HS-5 (cell line): ENCODE results near the gene TTLL10.
"Not testable (repeated sequence)": the region's sequence is repeated elsewhere in the genome, so short reads cannot be mapped to it uniquely, and the experiment has no call there.

Experiments
- DNase-seq: peaks from one replicate; pipeline ENCODE4 v3.0.0-alpha.2; 2012; ENCODE audit warnings: low read depth

TTLL10 gene

DNA sequence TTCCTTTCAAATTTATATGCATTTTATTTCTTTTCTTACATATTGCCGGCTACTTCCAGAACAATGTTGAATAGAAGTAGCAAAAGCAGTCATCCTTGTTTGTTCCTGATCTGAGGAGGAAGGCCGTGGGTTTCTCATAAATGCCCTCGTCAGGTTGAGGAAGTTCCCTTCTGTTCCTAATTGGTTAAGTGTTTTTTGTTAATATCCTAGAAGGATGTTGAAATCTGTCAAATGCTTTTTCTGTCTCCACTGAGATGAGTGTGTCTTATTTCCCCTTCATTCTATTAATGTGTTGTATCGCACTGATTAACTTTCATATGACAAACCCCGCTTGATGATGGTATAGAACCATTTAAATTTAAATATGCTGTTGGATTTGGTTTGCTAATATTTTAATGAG is 15.4 kb downstream of the TTLL10 start:
- no peak for DNase-seq

DNA sequence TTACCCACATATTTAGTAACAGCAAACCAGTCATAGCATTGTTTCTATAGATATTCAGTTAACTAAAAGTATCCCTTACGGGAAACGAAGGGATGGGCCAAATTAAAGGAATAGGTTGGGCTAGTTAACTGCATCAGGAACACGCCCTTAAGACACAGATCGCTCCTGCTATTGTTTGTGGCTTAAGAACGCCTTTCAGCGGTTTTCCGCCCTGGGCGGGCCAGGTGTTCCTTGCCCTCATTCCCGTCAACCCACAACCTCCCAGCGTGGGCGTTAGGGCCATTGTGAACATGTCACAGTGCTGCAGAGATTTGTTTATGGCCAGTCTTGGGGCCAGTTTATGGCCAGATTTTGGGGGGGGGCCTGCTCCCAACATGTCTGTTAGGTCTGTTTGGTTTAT is 18.1 kb downstream of the TTLL10 start:
- no peak for DNase-seq

DNA sequence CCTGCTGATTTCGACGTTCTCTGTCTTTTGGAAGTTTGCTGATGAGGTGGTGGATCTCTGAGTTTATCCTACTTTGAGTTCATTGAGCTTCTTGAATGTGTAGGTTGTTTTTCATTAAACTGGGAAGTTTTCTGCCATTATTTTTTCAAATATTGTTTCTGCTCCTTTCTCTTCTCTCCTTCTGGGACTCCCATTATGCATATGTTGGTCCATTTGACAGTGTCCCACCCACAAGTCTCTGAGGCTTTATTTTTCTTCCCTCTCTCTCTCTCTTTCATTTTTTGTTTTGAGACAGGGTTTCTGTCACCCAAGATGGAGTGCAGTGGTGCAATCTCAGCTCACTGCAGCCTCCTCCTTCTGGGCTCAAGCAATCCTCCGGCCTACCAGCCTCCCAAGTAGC is 21.0 kb downstream of the TTLL10 start:
- no peak for DNase-seq

DNA sequence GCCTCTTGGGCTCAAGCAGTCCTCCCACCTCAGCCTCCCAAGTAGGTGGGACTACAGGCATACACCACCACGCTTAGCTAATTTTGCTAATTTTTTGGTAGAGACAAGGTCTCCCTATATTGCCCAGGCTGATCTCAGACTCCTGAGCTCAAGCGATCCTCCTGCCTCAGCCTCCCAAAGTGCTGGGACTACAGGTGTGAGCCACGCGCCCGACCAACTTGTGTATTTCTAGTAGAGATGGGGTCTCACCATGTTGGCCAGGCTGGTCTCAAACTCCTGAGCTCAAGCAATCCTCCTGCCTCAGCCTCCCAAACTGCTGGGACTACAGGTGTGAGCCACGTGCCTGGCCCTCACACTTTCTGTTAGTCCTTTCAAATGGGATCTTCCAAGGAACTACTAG is 22.0 kb downstream of the TTLL10 start:
- DNase-seq: not testable (repeated sequence)

DNA sequence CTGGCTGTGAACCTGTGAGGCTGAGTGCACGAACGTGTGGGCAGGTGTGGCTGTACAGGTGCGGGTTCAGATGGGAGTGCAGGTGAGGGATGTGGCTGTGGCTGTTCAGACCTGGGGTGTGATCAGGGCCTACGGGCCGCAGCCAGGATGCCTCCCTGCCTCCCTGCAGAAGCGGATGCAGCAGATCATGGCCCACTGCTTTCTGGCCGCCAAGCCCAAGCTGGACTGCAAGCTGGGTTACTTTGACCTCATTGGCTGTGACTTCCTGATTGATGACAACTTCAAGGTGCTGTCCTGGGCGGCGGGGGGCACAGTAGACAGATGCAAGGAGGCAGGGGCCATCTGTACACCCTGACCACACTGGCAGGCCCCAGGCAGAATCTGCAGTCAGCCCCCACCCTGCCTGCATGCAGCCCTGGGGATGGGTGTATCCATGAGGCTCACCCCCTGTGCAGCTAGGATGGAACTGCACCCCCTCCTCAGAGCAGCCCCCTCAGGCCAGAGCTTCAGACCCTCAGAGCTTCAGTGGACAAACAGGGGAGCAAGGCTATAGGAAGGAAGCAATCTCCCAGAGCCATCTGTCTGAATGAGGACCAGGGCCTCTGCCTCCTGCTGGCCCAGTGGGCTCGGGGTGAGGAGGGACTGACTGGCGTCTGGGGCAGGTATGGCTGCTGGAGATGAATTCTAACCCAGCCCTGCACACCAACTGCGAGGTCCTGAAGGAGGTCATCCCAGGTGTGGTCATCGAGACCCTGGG is 22.9 kb downstream of the TTLL10 start:
- no peak for DNase-seq

DNA sequence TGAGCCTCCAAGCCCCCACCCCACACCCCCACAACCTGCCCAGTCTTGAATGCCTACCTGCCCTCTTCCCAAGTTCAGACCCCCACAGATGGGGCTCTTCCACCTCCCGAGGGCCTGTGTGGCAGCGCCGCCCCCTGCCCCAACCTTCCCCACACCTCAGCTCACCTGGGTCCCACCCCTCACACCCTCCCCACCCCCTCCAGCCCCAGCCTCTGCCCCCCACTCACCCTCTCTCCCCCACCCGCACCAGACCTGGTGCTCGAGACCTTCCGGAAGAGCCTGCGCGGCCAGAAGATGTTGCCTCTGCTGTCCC is 23.5 kb downstream of the TTLL10 start:
- no peak for DNase-seq

DNA sequence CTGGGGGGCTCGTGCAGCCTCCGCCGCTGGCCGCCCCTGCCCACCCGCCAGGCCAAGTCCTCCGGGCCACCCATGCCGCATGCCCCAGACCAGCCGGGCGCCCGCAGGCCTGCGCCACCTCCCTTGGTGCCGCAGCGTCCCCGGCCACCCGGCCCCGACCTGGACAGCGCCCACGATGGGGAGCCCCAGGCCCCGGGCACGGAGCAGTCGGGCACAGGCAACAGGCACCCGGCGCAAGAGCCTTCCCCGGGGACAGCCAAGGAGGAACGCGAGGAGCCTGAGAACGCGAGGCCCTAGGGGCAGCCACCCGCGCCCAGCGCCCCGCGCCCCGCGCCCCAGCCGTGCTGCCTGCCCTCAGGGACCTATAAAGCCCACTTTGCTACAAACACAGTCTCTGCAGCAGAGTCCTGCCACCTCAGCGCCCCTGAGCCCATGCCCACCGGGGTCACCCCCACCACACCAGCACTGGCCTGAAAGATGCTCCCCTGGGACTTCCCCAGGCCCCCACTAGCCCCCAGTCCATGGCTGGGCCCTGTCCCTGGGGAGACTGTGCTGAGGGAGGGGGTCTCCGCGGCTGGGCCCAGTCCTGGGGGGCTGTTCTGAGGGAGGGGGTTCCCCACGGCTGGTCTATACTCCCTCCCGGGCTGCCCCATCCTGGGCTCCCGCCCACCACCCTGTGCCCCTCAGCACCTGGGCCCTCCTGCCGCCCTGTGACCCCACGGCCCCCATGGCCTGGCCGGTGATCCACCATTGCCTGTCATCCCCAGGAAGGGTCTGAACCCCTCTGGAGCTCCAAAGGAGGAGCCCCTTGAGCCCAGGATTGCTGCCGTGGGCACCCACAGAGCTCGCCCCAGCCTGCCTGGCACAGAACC is 24.1 kb downstream of the TTLL10 start:
- no peak for DNase-seq

DNA sequence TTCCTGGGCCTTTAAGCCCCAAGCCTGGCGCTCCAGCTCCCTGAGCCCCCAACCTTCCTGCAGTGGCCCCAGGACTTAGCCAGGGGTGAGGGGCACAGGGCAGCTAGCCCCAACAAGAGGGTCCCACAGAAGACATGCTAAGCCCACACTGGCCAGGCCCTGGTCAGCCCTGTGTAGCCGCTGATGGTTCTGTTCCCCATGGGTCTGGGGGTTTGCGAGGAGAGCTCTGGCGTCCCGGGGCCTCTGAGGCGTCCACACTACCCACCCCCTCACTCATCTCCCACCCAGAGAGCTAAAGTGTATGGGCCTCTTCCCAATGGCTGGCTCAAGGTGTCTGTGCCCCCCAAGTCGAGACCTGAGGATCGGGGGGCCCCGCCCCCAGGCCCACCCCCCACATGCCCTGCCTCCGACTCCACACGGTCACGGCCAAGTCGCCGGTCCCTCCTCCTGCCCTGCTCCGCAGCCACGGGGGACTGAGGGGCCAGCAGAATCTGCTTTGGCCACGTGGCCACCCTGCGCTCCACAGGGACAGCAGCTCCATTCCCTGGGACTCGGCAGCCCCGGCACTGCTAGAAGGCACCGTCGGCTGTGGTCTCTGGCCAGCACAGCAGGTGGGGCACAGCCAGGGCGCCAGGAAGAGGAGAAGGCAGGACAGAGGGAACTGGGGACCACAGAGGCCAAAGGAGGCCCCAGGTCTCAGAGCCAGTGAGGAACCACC is 24.9 kb downstream of the TTLL10 start:
- DNase-seq: no peak

DNA sequence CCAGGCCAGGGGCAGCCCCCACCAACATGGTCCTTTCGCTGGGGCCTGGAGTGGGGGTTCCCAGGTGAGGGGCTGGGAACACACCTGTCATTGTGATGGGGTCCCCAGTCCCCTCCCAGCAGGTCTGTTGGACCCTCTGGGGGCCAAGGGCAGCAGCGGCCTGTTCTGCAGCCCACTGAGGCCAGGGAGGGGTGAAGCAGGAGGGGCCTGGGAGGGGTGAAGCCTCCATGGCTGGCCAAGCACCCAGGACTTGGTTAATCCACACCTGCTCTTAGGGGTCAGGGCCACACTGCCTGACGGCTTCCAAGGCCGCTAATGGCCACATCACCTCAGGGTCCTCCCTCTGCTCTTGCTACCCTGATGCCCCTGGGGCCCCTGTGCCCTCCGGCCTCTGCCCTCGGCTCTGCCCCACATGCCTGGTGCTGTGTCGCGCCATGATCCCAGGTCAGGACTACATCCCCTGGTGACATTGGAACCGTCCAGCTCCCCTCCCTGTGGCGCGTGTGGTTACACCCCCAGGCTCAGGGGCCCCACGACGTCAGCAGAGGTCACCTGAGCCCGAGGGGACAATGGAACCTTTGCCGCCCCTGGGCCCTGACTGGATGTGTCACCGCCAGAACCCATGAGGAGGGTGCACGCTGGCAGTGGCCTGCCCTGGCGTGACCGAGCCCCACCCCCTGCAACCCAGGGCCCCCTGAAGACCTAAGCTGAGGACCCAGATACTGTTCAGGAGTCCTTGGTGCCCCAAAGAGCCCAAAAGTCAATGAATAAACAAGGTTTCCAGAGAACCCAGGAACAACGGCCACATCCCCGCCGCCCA is 25.7 kb downstream of the TTLL10 start:
- DNase-seq: no peak

DNA sequence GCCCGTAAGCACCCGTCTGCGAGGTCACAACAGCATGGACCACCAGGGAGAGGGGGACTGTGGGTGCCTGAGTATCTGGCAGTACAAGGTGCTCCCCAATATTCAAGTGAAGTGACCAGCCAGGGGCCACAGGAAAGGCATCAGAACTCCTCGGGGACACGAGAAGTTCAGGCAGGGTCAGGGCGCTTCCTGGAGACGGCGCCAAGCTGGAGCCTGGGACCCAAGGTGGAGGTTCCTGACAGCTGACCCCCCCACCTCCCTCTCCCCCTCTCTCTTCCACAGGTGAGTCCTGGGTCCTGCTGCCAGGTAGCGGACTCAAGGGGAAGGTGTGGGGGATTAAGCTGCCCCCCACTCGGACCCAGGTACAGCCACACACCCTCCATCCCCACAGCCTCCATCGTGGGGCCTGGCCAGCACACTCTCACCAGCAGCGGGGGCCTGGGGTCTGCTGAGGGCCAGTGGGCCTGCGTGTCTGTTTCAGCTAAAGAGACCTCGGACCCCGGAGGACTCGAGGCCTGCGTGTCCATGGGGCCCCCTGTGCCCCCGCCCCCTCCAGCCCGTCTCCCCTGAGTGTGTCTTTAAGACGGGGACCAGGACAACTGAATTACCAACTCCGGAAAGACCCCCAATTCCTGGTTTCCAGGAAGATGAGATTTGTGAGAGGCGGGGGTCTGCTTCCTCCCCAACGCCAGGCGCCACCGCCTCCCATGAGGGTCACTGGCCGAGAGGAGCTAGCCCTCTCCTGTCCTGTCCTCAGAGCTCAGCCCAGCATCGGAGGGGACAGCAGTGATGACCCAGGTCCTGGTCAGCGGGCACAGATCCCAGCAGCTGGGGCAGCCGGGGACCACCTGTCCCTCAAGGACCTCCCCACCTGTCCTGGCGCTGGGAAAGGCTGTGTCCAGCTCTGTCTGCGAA is 26.5 kb downstream of the TTLL10 start:
- no peak for DNase-seq

DNA sequence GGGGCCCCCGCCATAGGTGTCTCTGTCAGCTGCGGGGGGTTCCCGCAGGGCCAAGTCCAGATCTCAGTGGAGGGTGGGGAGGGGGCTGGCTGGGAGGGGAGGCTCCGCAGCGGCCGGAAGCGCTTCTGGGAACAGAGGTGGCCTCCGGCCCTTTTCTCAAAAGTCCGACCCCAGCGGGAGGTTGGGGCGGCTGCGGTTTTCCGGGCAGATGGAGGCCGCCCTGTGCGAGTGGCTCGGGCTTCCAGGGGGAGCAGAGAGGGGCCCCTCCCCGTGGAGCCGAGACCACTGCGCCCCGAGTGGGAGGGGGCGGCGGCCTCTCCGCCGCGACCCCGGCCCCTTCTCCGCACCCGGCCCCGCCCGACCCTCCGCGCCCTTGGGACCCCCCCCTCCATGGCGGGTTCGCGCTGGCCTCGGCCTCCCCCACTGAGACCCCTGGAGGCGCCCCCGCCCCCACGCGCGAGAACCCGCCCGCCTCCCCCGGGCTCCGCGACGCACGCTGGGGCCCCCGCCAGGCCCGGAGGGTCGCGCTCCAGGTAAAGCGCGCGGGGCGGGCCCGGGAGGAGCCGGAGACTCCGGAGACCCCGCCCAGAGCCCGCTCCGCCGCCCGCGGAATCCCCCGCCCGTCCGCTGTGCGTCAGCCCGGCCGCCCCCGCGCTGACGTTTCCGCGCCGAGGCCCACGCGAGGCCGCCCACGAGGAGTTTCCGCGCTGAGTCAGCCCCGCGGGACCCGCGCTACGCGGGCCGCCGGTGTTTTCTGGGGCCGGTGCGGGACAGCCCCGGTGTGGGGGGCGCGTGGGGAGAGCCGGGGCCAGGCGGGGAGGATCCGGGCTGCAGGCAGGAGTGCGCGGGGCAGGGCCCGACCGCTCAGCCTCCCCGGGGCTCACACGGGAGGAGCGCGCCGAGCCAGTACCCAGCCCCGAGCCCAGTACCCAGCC is 27.5 kb downstream of the TTLL10 start:
- no peak for DNase-seq

DNA sequence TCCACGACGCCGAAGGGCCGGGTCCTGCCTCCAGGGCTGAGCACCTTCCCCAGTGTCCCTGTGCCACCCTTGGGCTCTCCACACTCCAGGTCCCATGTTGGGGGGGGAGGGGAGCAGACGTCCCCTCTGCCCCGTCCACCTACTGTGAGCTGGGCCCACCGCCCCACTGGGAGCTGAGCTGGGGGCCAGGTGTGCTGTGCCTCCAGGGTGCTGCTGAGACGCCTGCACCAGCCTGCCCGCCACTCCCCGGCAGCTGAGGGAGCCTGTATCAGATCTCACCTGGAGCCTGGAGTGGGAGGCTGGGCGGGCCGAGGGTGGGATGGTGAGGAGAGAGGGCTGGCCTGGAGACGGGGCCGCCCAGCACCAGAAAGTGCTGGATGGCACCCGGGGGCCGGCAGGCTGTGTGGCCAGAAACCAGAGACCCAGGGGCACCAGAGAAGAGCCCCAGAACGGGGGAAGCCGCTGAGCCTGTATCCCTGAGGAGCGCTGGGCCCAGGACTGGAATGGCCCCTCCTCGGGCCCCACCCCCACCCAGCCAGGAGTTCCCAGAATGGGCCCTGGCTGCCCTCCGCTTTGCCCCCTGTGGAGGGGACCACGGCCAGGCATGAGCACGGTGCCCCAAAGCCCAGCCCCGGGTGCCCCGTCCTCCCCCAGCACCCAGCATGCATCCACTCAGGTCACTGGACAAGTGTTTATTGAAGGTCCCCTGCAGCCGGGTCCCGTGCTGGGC is 29.3 kb downstream of the TTLL10 start:
- no peak for DNase-seq

DNA sequence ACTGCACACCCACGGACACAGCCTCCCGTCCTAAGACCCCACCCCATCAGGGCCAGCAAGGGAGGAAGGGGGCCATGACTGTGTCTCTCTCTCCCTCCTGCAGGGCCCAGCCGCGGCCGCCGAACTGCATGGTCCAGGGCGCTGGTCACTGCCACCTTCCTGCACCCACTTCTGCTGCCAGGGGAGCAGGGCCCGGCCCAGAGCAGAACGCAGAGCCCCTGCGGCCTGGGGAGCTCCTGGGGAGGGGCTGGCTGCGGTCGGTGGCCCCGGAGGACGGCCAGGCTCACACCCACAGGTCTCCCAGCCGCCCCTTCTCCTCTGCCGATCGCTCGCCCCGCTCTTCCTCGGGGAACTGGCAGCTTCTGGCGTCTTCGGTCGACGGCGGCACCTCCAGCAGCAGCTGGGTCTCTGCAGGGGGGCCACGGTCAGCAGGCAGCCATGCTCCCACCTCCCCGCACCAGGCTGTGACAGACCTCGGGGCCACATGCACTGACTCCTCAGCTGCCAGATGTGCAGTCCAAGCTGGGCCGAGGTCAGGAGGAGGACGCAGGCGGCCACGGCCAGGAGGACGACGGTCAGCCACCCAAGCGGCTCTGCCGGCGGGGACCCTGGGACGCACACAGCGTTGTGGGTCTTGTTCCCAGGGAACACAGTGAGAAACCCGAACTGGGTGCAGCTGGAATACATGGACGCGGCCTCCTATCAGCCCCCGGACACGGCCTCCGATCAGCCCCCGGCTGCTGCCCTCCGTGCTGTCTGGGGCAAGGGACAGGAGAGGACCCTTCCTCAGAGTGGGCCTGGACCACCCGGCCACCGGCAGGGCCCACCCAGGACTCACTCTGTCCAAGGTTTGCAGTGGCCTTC is 30.1 kb downstream of the TTLL10 start:
- DNase-seq: no peak

DNA sequence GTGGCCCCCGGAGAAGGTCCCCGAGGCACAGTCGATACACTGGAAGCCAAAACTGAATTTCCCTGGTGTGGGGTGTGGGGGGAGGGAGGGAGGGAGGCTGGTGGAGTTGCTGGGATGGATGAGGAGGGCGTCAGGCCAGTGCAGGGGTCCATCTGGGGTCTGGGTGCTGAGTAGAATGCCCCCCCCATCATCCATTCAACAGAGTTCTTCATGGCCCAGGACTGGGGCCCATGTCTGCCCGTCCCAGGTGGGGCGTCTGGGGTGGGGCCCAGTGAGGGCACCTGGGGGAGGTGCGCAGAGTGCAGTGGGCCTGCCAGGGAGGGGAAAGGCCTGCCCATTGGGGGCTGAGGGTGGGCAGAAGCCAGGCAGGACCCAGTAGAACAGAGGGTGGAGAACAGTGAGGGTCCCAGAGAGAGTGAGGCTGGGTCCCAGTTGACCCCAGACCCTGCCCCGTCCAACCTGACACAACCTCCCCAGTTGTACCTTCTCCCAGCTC is 30.8 kb downstream of the TTLL10 start:
- DNase-seq: no peak

DNA sequence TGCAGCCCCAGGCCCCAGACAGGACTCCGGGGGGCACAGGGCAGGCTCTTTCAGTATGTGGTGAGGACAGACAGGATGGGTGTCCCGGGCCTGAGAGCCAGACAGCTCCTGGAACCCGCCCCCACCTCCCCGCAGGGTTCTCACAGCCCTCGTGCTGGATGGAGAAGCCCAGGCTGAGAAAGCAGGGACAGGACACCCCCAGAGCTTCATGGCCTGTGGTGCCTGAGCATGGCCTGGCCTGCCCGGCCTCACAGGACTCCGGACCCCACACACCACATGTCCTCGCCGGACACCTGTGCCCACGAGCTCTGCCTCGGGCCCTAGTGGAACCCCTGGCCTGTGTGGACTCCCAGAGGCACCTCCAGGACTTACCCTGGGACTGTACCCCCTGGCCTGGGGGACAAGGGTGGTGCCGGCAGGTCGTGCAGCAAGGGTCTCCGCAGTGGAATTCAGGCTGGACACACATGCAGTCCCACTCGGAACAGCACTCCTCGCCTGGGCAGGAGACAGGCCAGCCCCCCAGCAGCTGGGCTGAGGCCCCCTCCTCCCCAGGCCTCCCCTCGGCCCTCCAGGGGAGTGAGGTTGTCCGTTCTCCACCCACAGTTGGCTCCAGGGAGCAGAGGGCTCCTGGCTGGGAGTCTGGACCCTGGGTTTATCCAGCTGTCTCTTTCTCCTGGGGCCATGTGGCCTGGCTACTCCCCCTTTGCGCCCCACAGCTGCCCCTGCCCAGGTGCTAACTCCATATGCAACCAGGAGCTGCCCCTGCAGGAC is 31.5 kb downstream of the TTLL10 start:
- DNase-seq: no peak

DNA sequence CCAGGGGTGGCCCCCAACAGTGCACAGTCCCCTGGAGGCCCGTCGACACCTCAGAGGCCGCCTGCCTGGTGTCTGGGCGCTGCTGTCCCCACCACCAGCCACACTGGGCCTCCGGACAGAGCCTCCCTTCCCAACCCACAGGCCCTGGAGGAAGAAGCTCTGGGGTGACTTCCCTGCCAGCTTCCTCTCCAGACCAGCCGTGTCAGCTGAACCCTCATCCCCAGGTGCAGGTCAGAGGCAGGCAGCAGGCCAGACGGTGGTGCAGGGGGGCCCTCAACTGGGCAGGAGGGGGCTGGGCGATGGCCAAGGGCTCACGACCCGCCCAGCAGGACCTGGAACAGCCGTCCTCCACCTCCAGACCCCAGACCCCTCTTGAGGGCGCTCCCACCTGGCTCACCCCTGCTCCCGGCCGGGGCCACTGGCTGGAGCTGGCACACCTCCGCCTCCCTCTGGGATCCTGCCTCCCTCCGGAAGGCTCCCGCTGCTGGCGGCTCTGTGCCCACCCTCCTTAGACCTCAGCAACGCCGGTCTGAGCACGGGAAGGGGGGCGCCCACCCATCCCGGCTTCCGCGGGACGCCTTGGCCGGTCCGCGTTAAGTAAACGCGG is 32.2 kb downstream of the TTLL10 start:
- no peak for DNase-seq
